Measurements from ENCODE around the gene SDK1.

Gene SDK1

GRCh38 chr7:4198301-4198700 is 897.2 kb downstream of the SDK1 start:
- in situ Hi-C loops (cut with HindIII; ENCODE audit: low pct_ligation_motif_present, low pct_unique_long_range_greater_than_20kb, low sequenced_read_pairs) = no loop called here
- no peak for DNase-seq

DNA sequence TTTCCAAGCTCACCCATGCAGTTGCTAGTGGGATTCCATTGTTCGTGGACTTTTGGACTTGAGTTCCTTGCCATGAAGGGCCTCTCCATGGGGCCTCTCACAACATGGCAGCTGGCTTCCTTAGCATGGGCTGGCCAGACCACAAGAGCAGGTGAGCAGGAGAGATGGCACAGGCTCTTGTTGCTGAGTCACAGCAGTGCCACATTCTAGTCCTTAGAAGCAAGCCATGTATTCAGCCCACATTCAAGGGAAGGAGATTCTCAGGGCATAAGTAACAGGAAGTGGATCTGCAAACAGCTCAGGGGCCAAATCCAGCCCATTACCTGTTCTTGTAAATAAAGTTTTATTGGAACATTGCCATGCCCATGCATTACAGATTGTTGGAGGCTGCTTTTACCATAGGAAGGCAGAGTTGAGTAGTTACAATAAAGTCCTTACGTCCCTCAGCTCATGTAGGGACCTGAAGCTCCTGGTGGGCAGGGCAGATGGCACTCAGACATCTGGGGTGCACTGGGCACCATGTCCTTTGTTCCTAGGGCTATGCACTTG is 899.6 kb downstream of the SDK1 start:
- in situ Hi-C loops (cut with HindIII; ENCODE audit: low pct_ligation_motif_present, low pct_unique_long_range_greater_than_20kb, low sequenced_read_pairs) = no loop called here
- DNase-seq = no peak

DNA sequence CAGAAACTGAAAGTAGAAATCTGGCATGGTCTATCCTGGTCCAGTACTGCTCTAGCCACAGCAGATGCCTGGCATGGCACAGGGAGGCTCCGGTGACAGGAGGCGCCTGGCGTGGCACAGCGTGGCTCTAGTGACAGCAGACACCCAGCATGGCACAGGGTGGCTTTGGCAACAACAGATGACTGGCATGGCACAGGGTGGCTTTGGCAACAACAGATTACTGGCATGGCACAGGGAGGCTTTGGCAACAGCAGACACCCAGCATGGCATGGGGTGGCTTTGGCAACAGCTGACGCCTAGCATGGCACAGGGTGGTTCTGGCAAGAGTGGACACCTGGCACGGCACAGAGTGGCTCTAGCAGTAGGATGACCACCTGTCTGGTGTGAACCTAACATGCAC is 900.5 kb downstream of the SDK1 start:
- in situ Hi-C loops (cut with HindIII; ENCODE audit: low pct_ligation_motif_present, low pct_unique_long_range_greater_than_20kb, low sequenced_read_pairs) = no loop called here
- no peak for DNase-seq

- DNase-seq = no peak
- in situ Hi-C loops (cut with HindIII; ENCODE audit: low pct_ligation_motif_present, low pct_unique_long_range_greater_than_20kb, low sequenced_read_pairs) = no loop called here
Observed at GRCh38 chr7:4202154-4202736, 901.2 kb downstream of the SDK1 start.

GRCh38 chr7:4202954-4203353 is 901.9 kb downstream of the SDK1 start:
- no peak for DNase-seq
- in situ Hi-C loops (cut with HindIII; ENCODE audit: low pct_ligation_motif_present, low pct_unique_long_range_greater_than_20kb, low sequenced_read_pairs) = no loop called here

DNA sequence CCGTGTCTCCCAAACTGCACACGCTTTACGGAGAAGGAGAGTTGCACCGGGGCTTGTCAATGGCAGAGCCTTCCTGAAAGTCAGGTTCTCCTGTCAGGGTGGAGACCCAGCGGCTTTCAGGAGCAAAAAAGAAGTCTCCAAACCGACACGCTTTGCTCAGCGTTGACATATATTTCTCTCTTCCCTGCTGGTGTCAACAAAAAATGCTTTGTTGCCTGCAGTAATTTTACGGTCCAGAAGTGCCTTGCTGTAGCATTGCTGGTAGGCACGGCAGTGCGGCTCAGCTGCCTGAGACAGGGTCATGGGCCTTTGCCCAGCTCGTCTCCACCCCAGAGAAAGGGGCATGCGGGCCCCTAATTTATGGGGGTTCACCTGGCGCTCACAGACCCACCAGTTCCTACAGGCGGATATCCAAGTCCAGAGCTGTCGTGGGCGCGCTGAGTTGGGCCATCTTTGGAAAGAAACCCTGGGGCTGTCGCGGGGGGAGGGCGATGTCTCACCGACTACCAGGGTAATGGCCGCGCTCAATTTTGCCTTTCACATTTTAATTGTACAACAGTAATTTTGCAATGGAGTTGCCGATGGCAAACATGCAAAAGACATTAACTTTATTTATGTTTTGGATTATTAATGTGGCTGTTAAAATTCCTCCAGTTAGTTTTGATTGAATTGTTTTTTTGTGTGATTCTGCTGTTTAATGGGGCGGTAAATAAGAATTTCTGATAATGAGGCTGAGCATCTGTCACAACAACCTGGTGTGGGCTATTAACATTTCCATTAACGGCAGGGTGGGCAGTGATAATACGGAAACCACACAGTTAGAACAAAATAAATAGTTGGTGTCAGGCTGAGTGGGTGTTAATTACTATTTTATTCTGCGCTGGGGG is 902.8 kb downstream of the SDK1 start:
- in situ Hi-C loops (cut with HindIII; ENCODE audit: low pct_ligation_motif_present, low pct_unique_long_range_greater_than_20kb, low sequenced_read_pairs) = no loop called here
- no peak for DNase-seq

DNA sequence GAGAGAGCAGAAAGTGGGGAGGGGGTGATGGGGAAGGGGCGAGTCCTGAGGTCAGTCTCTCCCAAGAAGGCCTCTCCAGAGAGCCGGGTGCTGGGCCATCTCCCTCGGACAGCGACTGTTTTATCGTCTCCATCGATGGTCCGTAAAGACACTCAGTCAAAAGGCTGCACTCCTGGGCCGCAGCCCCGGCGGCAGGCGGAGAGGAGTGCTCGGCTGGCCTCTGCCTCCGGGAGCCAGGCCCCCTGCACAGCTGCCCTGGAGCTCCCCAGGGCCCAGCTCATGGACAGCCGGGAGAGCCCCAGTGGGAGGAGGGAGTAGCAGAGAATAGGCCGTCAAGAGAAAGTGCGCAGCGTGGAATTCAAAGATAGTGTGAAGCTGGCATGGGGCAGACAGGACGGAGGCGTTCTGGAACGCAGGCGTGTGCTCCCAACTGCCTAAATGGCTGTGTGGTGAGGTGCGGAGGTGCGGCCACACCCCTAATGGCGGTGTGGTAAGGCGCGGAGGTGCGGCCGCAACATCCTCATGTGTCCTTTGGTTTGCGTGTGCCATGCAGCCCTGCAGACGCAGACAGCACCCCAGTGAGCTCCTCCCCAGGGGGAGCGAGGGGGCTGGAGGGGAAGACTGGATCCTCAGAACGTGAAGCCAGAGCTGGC is 903.6 kb downstream of the SDK1 start:
- in situ Hi-C loops (cut with HindIII; ENCODE audit: low pct_ligation_motif_present, low pct_unique_long_range_greater_than_20kb, low sequenced_read_pairs) = no loop called here
- no peak for DNase-seq

DNA sequence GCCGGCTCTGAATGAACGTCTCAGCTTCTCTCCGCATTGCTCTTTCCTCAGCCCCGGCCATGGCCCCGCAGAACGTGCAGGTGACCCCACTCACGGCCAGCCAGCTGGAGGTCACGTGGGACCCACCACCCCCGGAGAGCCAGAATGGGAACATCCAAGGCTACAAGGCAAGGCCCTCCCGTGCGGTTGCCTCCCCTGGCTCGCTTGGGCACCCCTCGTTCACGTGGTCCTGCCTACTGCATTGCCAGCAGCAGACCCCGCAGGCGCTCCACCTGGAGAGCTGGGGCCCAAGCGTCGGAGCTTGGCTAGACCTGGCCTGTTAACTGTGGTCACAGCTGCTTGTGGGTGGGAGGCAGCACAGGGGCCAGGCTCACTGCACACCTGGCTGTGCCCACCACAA is 904.8 kb downstream of the SDK1 start:
- no peak for DNase-seq
- in situ Hi-C loops (cut with HindIII; ENCODE audit: low pct_ligation_motif_present, low pct_unique_long_range_greater_than_20kb, low sequenced_read_pairs) = no loop called here

DNA sequence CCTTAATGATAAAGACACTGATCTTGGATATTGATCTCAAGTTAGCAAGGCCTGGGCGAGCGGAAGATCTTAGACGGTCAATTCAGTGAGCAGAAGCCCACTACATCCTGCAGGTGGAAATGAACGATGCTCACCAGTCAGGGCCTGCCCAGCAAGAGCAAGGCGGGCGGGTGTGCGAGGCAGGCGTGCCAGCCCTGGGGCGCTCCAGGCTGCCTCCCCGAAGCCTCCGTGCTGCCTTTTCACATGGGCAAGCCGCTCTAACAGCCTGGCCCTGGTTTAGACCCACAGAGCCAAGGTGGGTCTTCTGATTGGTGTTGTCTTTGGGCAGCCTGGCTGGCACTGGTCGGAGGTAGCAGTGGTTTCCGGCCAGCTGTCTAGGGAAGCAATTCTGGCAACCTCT is 906.0 kb downstream of the SDK1 start:
- in situ Hi-C loops (cut with HindIII; ENCODE audit: low pct_ligation_motif_present, low pct_unique_long_range_greater_than_20kb, low sequenced_read_pairs) = no loop called here
- no peak for DNase-seq

DNA sequence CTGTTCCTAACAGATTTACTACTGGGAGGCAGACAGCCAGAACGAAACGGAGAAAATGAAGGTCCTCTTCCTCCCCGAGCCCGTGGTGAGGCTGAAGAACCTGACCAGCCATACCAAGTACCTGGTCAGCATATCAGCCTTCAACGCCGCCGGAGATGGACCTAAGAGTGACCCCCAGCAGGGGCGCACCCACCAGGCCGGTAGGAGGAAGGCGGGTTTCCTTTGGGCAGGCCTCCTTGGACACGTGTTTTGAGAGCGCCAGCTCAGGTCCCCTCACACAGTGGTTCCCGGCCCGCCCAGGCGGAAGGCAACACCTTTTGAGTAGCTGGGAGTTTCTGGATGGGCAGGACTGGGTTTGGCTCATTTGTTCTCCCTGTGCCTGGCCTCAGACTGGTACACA is 907.0 kb downstream of the SDK1 start:
- in situ Hi-C loops (cut with HindIII; ENCODE audit: low pct_ligation_motif_present, low pct_unique_long_range_greater_than_20kb, low sequenced_read_pairs) = no loop called here

GRCh38 chr7:4208586-4208985 is 907.5 kb downstream of the SDK1 start:
- no peak for DNase-seq
- in situ Hi-C loops (cut with HindIII; ENCODE audit: low pct_ligation_motif_present, low pct_unique_long_range_greater_than_20kb, low sequenced_read_pairs) = no loop called here

More for the DNA sequence above, 907.0 kb downstream of the SDK1 start:
- no peak for DNase-seq

GRCh38 chr7:4209126-4209525 is 908.1 kb downstream of the SDK1 start:
- in situ Hi-C loops (cut with HindIII; ENCODE audit: low pct_ligation_motif_present, low pct_unique_long_range_greater_than_20kb, low sequenced_read_pairs) = no loop called here

GRCh38 chr7:4209966-4210365 is 908.9 kb downstream of the SDK1 start:
- no peak for DNase-seq
- in situ Hi-C loops (cut with HindIII; ENCODE audit: low pct_ligation_motif_present, low pct_unique_long_range_greater_than_20kb, low sequenced_read_pairs) = no loop called here

More at GRCh38 chr7:4209126-4209525, 908.1 kb downstream of the SDK1 start:
- no peak for DNase-seq

- DNase-seq = no peak
- in situ Hi-C loops (cut with HindIII; ENCODE audit: low pct_ligation_motif_present, low pct_unique_long_range_greater_than_20kb, low sequenced_read_pairs) = no loop called here
Observed at GRCh38 chr7:4210821-4211220, 909.8 kb downstream of the SDK1 start.

GRCh38 chr7:4211261-4211660 is 910.2 kb downstream of the SDK1 start:
- in situ Hi-C loops (cut with HindIII; ENCODE audit: low pct_ligation_motif_present, low pct_unique_long_range_greater_than_20kb, low sequenced_read_pairs) = no loop called here
- DNase-seq = no peak

GRCh38 chr7:4212376-4212775 is 911.3 kb downstream of the SDK1 start:
- in situ Hi-C loops (cut with HindIII; ENCODE audit: low pct_ligation_motif_present, low pct_unique_long_range_greater_than_20kb, low sequenced_read_pairs) = no loop called here
- no peak for DNase-seq

GRCh38 chr7:4214291-4215155 is 913.5 kb downstream of the SDK1 start:
- DNase-seq = no peak
- in situ Hi-C loops (cut with HindIII; ENCODE audit: low pct_ligation_motif_present, low pct_unique_long_range_greater_than_20kb, low sequenced_read_pairs) = no loop called here

GRCh38 chr7:4215176-4215720 is 914.2 kb downstream of the SDK1 start:
- DNase-seq = no peak
- in situ Hi-C loops (cut with HindIII; ENCODE audit: low pct_ligation_motif_present, low pct_unique_long_range_greater_than_20kb, low sequenced_read_pairs) = no loop called here

Measured in ACHN (cell line).